Mucosa of rectum (tissue), 2 donors: ENCODE results near the gene MESD.

Source experiments
- H3K27ac ChIP-seq, 2 donors: one replicate each; pipeline ENCODE4 v1.7.0; 2013; ENCODE audit warnings: inconsistent platforms in 2 of 2, low read depth in 2 of 2, low read length in 2 of 2
- H3K27me3 ChIP-seq, 2 donors: one replicate each; pipeline ENCODE4 v1.7.0; 2013; ENCODE audit warnings: low read length in 2 of 2; ENCODE audit not compliant: control insufficient read depth in 2 of 2, insufficient read depth in 2 of 2
- H3K36me3 ChIP-seq, 2 donors: one replicate each; pipeline ENCODE4 v1.7.0; 2013; ENCODE audit warnings: low read length in 2 of 2; ENCODE audit not compliant: control insufficient read depth in 2 of 2, insufficient read depth in 2 of 2
- H3K4me1 ChIP-seq, 2 donors: one replicate each; pipeline ENCODE4 v1.7.0; 2013; ENCODE audit warnings: low read length in 2 of 2, mild to moderate bottlenecking in 1 of 2; ENCODE audit not compliant: control insufficient read depth in 2 of 2, insufficient read depth in 2 of 2
- H3K4me3 ChIP-seq, 2 donors: one replicate each; pipeline ENCODE4 v1.7.0; 2013; ENCODE audit warnings: low read length in 2 of 2
- H3K9ac ChIP-seq, 2 donors: one replicate each; pipeline ENCODE4 v1.7.0; 2013; ENCODE audit warnings: low read length in 2 of 2, low read depth in 1 of 2, mild to moderate bottlenecking in 1 of 2
- H3K9me3 ChIP-seq, 2 donors: one replicate each; pipeline ENCODE4 v1.7.0; 2013; ENCODE audit warnings: low read length in 2 of 2; ENCODE audit not compliant: control insufficient read depth in 2 of 2
- donor health status: healthy.
- donor health status: Normal muscosa, but diverticular disease.

MESD gene

GRCh38 chr15:81026836-81027599 lies 37.4 kb upstream of the MESD start:
- H3K27ac ChIP-seq: no peak overlapping the region

GRCh38 chr15:81025721-81026370 lies 36.2 kb upstream of the MESD start:
- Histone ChIP-seq H3K9ac (no peak overlapping the region), H3K4me1 (no peaks in the 10 kb centered on the region), H3K4me3 (no peak overlapping the region), H3K27me3 (no peaks in the 10 kb centered on the region), H3K36me3 (no peaks in the 10 kb centered on the region), H3K9me3 (no peaks in the 10 kb centered on the region), H3K27ac (no peak overlapping the region)

More at GRCh38 chr15:81026836-81027599, 37.4 kb upstream of the MESD start:
- H3K9ac ChIP-seq: no peak overlapping the region
- no peaks in the 10 kb centered on the region for H3K9me3 ChIP-seq
- no peaks in the 10 kb centered on the region for H3K27me3 ChIP-seq
- H3K4me1 ChIP-seq: no peaks in the 10 kb centered on the region
- no peaks in the 10 kb centered on the region for H3K36me3 ChIP-seq
- H3K4me3 ChIP-seq: no peak overlapping the region

DNA sequence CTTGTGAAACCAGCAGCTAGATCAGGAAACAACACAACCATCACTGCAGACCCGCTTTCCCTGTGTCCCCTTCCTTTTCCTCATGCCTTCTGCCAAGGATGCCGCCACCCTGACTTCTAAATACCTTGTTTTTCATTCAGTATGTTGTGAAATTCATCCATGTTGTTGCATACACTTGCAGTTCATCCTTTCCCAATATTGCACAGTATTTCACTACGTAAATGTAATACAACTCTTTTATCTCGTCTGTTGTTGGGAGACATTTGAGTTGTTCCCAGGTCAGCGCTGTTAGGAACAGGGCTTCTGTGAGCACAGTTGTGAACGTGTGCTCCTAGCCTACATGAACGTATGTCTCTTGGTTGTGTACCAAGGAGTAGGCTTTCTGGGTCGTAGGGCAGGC lies 35.3 kb upstream of the MESD start:
- H3K4me1 ChIP-seq: no peaks in the 10 kb centered on the region
- no peak overlapping the region for H3K27ac ChIP-seq
- H3K36me3 ChIP-seq: no peaks in the 10 kb centered on the region
- H3K27me3 ChIP-seq: no peaks in the 10 kb centered on the region
- no peaks in the 10 kb centered on the region for H3K9me3 ChIP-seq
- H3K4me3 ChIP-seq: no peak overlapping the region
- no peak overlapping the region for H3K9ac ChIP-seq

DNA sequence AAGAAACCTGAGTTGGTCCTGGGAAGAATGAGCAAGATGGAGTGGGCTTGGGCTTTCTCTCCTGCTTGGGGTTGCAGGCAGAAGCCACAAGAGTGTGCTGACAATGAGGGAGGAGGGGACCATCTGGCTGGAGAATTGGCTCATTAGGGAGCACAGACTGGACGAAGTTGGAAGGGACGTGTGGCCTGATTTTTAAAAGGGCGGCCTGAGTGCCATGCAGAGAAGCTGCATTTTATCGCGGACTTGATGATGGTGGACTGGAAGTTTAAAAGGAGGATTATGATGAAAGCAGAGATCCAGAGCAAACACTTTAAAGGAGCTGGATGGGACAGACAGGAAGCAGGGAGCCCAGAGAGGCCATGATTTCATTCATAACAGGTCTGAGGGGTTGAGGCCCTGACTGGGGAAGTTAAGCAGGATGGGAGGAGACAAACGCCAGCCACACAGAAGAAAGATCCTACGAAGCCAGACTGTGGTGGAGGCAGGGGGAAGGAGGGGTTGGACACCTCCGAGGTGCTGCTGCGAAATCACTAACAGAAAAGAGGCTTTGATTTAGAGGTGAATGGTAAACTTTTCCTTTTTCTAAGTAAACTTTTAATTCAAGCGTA lies 34.8 kb upstream of the MESD start:
- Histone ChIP-seq H3K9me3 (no peaks in the 10 kb centered on the region), H3K27me3 (no peaks in the 10 kb centered on the region), H3K4me3 (no peak overlapping the region), H3K36me3 (no peaks in the 10 kb centered on the region), H3K4me1 (no peaks in the 10 kb centered on the region), H3K9ac (no peak overlapping the region), H3K27ac (peak overlapping the region in 1 of 2 donors; percentile 53)

- Histone ChIP-seq H3K27ac (peak overlapping the region in 1 of 2 donors; percentile 53), H3K36me3 (no peaks in the 10 kb centered on the region), H3K9ac (no peak overlapping the region), H3K4me1 (no peaks in the 10 kb centered on the region), H3K27me3 (no peaks in the 10 kb centered on the region), H3K4me3 (peak overlapping the region in 1 of 2 donors; percentile 15), H3K9me3 (no peaks in the 10 kb centered on the region)
Measured at GRCh38 chr15:81023483-81024264, 34.1 kb upstream of the MESD start.

DNA sequence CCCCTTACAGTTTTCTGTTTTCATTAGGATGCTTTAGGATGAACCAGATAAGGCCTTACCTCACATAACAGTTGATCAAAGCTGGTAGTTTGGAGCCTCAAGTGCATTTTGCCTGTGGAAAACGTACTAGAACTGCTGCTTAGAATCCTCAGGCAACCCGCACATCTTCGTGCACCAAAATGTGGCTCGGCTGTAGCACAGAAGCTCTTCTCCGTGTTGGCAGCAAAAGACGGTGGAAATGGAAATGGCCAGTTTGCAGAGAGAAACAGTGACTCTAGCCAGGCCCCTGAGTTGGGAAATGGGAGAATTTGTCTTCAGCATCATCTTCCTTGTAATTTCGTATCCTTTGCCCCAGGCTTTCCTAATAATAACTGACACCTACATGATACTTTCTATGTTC lies 31.7 kb upstream of the MESD start:
- no peaks in the 10 kb centered on the region for H3K4me1 ChIP-seq
- no peak overlapping the region for H3K9ac ChIP-seq
- H3K27ac ChIP-seq: no peak overlapping the region
- no peaks in the 10 kb centered on the region for H3K36me3 ChIP-seq
- no peaks in the 10 kb centered on the region for H3K9me3 ChIP-seq
- H3K4me3 ChIP-seq: no peak overlapping the region
- H3K27me3 ChIP-seq: no peaks in the 10 kb centered on the region

- no peaks in the 10 kb centered on the region for H3K27me3 ChIP-seq
- no peaks in the 10 kb centered on the region for H3K9me3 ChIP-seq
- no peak overlapping the region for H3K27ac ChIP-seq
- H3K4me1 ChIP-seq: no peaks in the 10 kb centered on the region
- no peaks in the 10 kb centered on the region for H3K36me3 ChIP-seq
- H3K4me3 ChIP-seq: no peak overlapping the region
- no peak overlapping the region for H3K9ac ChIP-seq
Measured at GRCh38 chr15:81018197-81018596, 28.6 kb upstream of the MESD start.

GRCh38 chr15:81016489-81017068 lies 27.0 kb upstream of the MESD start:
- H3K27me3 ChIP-seq: no peaks in the 10 kb centered on the region
- no peak overlapping the region for H3K9ac ChIP-seq
- H3K36me3 ChIP-seq: no peaks in the 10 kb centered on the region
- H3K4me1 ChIP-seq: no peaks in the 10 kb centered on the region
- no peak overlapping the region for H3K4me3 ChIP-seq
- no peak overlapping the region for H3K27ac ChIP-seq
- H3K9me3 ChIP-seq: no peaks in the 10 kb centered on the region

- H3K4me1 ChIP-seq: no peaks in the 10 kb centered on the region
- no peaks in the 10 kb centered on the region for H3K36me3 ChIP-seq
- no peak overlapping the region for H3K9ac ChIP-seq
- H3K27me3 ChIP-seq: no peaks in the 10 kb centered on the region
- H3K9me3 ChIP-seq: no peaks in the 10 kb centered on the region
- no peak overlapping the region for H3K27ac ChIP-seq
- no peak overlapping the region for H3K4me3 ChIP-seq
Measured at GRCh38 chr15:81015621-81016488, 26.2 kb upstream of the MESD start.
